SK-N-SH (cell line): ENCODE data around the gene TBC1D5. TPM values are rescaled to one million over a fixed set of nuclear protein-coding genes. Genes with fewer than 3 reads are reported as not detected.

Source experiments
- CTCF ChIA-PET: fragments of 300-600, 350-600 bp; formaldehyde crosslinking; extraction: SDS; loops from one replicate; lab custom pipeline; 2021; lab: Yijun Ruan, JAX
- POLR2A ChIA-PET: fragments of 350-600 bp; sonication (Branson Sonifier 250); formaldehyde crosslinking; extraction: SDS; loops from one replicate; lab custom pipeline; 2020; ENCODE audit warnings: antibody characterized with exemption, inconsistent platforms; lab: Yijun Ruan, JAX
- DNase-seq: peaks from one replicate; pipeline ENCODE4 v3.0.0; 2012
- H2AFZ ChIP-seq: fragments of 200-600 bp; sonication (generic); 2 replicates; pipeline ENCODE4 v1.8.1; 2016; ENCODE audit warnings: antibody characterized with exemption, mild to moderate bottlenecking, low read depth
- H3F3A ChIP-seq: fragments of 200-600 bp; sonication (generic); replicated peaks from 2 replicates; pipeline ENCODE3; 2016; ENCODE audit warnings: antibody characterized with exemption, mild to moderate bottlenecking; ENCODE audit not compliant: insufficient read depth
- H3K27ac ChIP-seq, 2 experiments: fragments of 200-500 bp in 1 of 2; fragments of 200-600 bp in 1 of 2; sonication (Bioruptor generic) in 1 of 2; sonication (generic), shearing (Covaris generic) in 1 of 2; 2 replicates each; pipeline versions ENCODE4 v1.5.1 to v1.6.1; 2014 to 2016; ENCODE audit warnings: low read depth in 2 of 2, inconsistent platforms in 1 of 2, low read length in 1 of 2, mild to moderate bottlenecking in 1 of 2, mixed read lengths in 1 of 2
- H3K27me3 ChIP-seq: fragments of 200-600 bp; sonication (generic), shearing (Covaris generic); 2 replicates; pipeline ENCODE4 v1.6.1; 2016; ENCODE audit warnings: mixed run types; ENCODE audit not compliant: insufficient read depth
- H3K36me3 ChIP-seq, 2 experiments: fragments of 200-500 bp in 1 of 2; fragments of 200-600 bp in 1 of 2; sonication (Bioruptor generic) in 1 of 2; sonication (generic) in 1 of 2; replicated peaks in 1 of 2; 2 replicates each; pipeline versions ENCODE3 to v1.5.1; 2014 to 2016; ENCODE audit warnings: low read length in 1 of 2, mild to moderate bottlenecking in 1 of 2; ENCODE audit not compliant: insufficient read depth in 2 of 2, control insufficient read depth in 1 of 2
- H3K4me1 ChIP-seq, 2 experiments: fragments of 200-500 bp in 1 of 2; fragments of 200-600 bp in 1 of 2; sonication (Bioruptor generic) in 1 of 2; sonication (generic), shearing (Covaris generic) in 1 of 2; 2 replicates each; pipeline versions ENCODE4 v1.5.1 to v1.6.1; 2014 to 2016; ENCODE audit warnings: low read depth in 1 of 2, low read length in 1 of 2, mixed run types in 1 of 2; ENCODE audit not compliant: insufficient read depth in 2 of 2, control insufficient read depth in 1 of 2
- H3K4me2 ChIP-seq: fragments of 200-600 bp; sonication (generic), shearing (Covaris generic); 2 replicates; pipeline ENCODE4 v1.6.1; 2017; ENCODE audit warnings: mixed run types
- H3K4me3 ChIP-seq, 2 experiments: fragments of 200-500 bp in 1 of 2; fragments of 200-600 bp in 1 of 2; sonication (Bioruptor generic) in 1 of 2; sonication (generic), shearing (Covaris generic) in 1 of 2; 2 replicates each; pipeline versions ENCODE4 v1.5.1 to v1.8.1; 2014 to 2016; ENCODE audit warnings: low read depth in 2 of 2, inconsistent platforms in 1 of 2, low read length in 1 of 2, mild to moderate bottlenecking in 1 of 2, mixed read lengths in 1 of 2, moderate library complexity in 1 of 2
- H3K79me2 ChIP-seq: fragments of 200-600 bp; sonication (generic); 2 replicates; pipeline ENCODE4 v1.8.1; 2017; ENCODE audit warnings: mild to moderate bottlenecking; ENCODE audit not compliant: insufficient read depth
- H3K9ac ChIP-seq: fragments of 200-600 bp; sonication (generic); 2 replicates; pipeline ENCODE4 v1.6.1; 2017; ENCODE audit warnings: mixed run types
- H3K9me2 ChIP-seq: fragments of 200-600 bp; sonication (generic); 2 replicates; pipeline ENCODE4 v1.6.1; 2017; ENCODE audit warnings: mixed run types
- H3K9me3 ChIP-seq: fragments of 200-600 bp; sonication (generic); 2 replicates; pipeline ENCODE4 v1.6.1; 2017; ENCODE audit warnings: mixed run types, mild to moderate bottlenecking, moderate library complexity
- H4K20me1 ChIP-seq: fragments of 200-600 bp; sonication (generic); 2 replicates; pipeline ENCODE4 v1.6.1; 2017; ENCODE audit warnings: mild to moderate bottlenecking, mixed run types; ENCODE audit not compliant: insufficient read depth
- CHD2 ChIP-seq: fragments of 150-350 bp; IDR thresholded peaks from 2 replicates; pipeline ENCODE4 v1.6.1; 2018; ENCODE audit warnings: low read length; ENCODE audit not compliant: partially characterized antibody
- FOSL2 ChIP-seq: IDR thresholded peaks from 2 replicates; pipeline ENCODE4 v1.4.0; 2012; ENCODE audit warnings: low read depth, mild to moderate bottlenecking, moderate library complexity, borderline replicate concordance
- FOXJ3 ChIP-seq: sonication (generic); formaldehyde crosslinking; IDR thresholded peaks from 2 replicates; pipeline ENCODE4 v1.5.1; 2020; ENCODE audit warnings: mild to moderate bottlenecking, missing genetic modification reagents
- GABPA ChIP-seq: IDR thresholded peaks from 2 replicates; pipeline ENCODE4 v1.4.0; 2012; ENCODE audit warnings: low read depth, mild to moderate bottlenecking
- JUND ChIP-seq: IDR thresholded peaks from 2 replicates; pipeline ENCODE4 v1.4.0; 2012
- MEF2A ChIP-seq: IDR thresholded peaks from 2 replicates; pipeline ENCODE4 v1.4.0; 2012; ENCODE audit warnings: low read depth, borderline replicate concordance
- NRF1 ChIP-seq: IDR thresholded peaks from 2 replicates; pipeline ENCODE4 v1.6.1; 2012; ENCODE audit warnings: low read depth, mild to moderate bottlenecking, low read length
- POLR2AphosphoS5 ChIP-seq: IDR thresholded peaks from 2 replicates; pipeline ENCODE4 v1.6.1; 2012; ENCODE audit warnings: low read depth, low read length
- RAD21 ChIP-seq: IDR thresholded peaks from 2 replicates; pipeline ENCODE4 v1.6.1; 2012; ENCODE audit warnings: mild to moderate bottlenecking, low read length
- RXRA ChIP-seq: IDR thresholded peaks from 2 replicates; pipeline ENCODE4 v1.4.0; 2012; ENCODE audit warnings: low read depth, mild to moderate bottlenecking, borderline replicate concordance
- TAF1 ChIP-seq: IDR thresholded peaks from 2 replicates; pipeline ENCODE4 v1.6.1; 2012; ENCODE audit warnings: low read depth, mild to moderate bottlenecking, low read length, moderate library complexity, borderline replicate concordance
- TCF12 ChIP-seq: IDR thresholded peaks from 2 replicates; pipeline ENCODE4 v1.4.0; 2012
- YY1 ChIP-seq: IDR thresholded peaks from 2 replicates; pipeline ENCODE4 v1.4.0; 2012; ENCODE audit warnings: low read depth, mild to moderate bottlenecking
- WGBS: methylation state at CpG from one replicate; pipeline ENCODE4 v1.1.6; 2017; ENCODE audit warnings: low lambda C conversion rate; 5-methylcytosine and 5-hydroxymethylcytosine counted together
- polyA plus RNA-seq, 3 experiments: library from polyadenylated mRNA; depleted of rRNA; stranded (reverse); fragments of >200 nt; gene quantifications; 2 replicates each; pipeline ENCODE4 v1.2.3, GENCODE V29; 2012
- TF ChIP-seq, protein P1 (sequence below): IDR thresholded peaks from 2 replicates; pipeline ENCODE4 v1.4.0; 2012; ENCODE audit warnings: low read depth, borderline replicate concordance
- TF ChIP-seq, protein P2 (sequence below): fragments of 150-350 bp; IDR thresholded peaks from 2 replicates; pipeline ENCODE4 v1.6.1; 2017; ENCODE audit warnings: antibody characterized with exemption, low read length, low read depth, borderline replicate concordance
- TF ChIP-seq, protein P3 (sequence below): IDR thresholded peaks from 2 replicates; pipeline ENCODE4; 2012

Gene TBC1D5
- polyA plus RNA-seq, 1 of the 3 experiments (the other 2 are of a cell fraction) = 19.5 TPM

DNA sequence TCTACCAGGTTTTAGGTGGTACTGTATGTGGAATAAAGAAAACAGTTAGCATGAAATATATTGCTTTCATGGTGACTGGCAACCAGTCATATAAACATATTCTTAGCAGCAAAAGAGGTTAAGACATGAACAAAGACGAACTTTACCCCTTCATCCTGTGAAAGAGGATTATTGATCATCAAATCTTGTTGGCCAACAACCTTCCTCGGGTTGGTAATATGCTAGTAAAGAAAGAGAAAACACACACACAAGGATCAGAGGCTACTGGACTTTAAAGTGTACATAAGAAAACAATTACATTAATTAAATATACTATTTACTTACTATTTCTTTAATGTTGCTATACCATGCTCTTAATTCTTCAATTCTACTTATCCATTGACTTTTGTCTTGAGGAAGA is 337.9 kb downstream of the TBC1D5 start:
- Histone ChIP-seq H3K27me3 (no peaks in the 10 kb centered on the region), H3K79me2 (no peaks in the 10 kb centered on the region), H2AFZ (no peak overlapping the region), H3K4me1 (no peaks in the 10 kb centered on the region; a peak in 1 of 4 replicates), H3K36me3 (peaks cover 15 to 23% of the 10 kb centered on the region in 2 experiments), H3K4me2 (no peak overlapping the region), H3F3A (no peaks in the 10 kb centered on the region), H3K27ac (no peak overlapping the region), H3K9me3 (no peaks in the 10 kb centered on the region), H3K9me2 (no peaks in the 10 kb centered on the region; the same call in 1 of the 2 replicates), H3K4me3 (no peak overlapping the region), H4K20me1 (no peaks in the 10 kb centered on the region), H3K9ac (no peak overlapping the region)
- CTCF ChIA-PET = interaction anchor here (0.6 to 2.5 kb wide), 3 partner anchors 9 to 750 kb away, joined by 3 to 10 read pairs (median 3); no protein-coding TSS in a partner anchor
- no peak for DNase-seq
- TF ChIP-seq YY1 = no peak
- TF ChIP-seq, protein P1, sequence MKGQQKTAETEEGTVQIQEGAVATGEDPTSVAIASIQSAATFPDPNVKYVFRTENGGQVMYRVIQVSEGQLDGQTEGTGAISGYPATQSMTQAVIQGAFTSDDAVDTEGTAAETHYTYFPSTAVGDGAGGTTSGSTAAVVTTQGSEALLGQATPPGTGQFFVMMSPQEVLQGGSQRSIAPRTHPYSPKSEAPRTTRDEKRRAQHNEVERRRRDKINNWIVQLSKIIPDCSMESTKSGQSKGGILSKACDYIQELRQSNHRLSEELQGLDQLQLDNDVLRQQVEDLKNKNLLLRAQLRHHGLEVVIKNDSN = no peak
- TF ChIP-seq MEF2A = no peak
- TF ChIP-seq TAF1 = no peak
- no peak for TF ChIP-seq NRF1
- POLR2A ChIA-PET = no interaction called here
- WGBS = 85% methylated on average over 2 of the region's 2 CpGs

DNA sequence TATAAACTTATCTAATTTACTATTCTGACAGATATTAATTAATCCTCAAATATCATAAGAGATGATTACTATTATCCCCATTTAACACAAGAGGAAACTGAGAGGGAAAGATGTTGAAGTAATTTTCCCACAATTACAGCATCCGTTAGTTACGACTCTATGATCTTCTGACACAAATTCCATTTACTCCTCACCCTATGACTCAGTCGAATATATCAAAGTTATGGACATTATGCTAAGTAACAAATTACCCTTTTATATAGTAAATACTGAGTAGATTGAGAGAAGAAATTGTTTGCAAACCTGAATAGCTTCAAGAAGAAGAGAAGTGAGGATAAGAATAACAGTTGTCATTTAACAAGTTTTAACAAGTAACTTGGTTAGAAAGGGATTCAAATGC is 340.0 kb downstream of the TBC1D5 start:
- Histone ChIP-seq H3K27me3 (no peaks in the 10 kb centered on the region), H3K9me2 (no peaks in the 10 kb centered on the region; the same call in 1 of the 2 replicates), H3K36me3 (peaks cover 15 to 36% of the 10 kb centered on the region in 2 experiments), H3K4me1 (no peaks in the 10 kb centered on the region; a peak in 1 of 4 replicates), H3K4me3 (no peak overlapping the region), H3K9ac (no peak overlapping the region), H3K9me3 (no peaks in the 10 kb centered on the region), H3K4me2 (no peak overlapping the region), H4K20me1 (no peaks in the 10 kb centered on the region), H3K27ac (no peak overlapping the region), H2AFZ (no peak overlapping the region), H3F3A (no peaks in the 10 kb centered on the region), H3K79me2 (no peaks in the 10 kb centered on the region)
- POLR2A ChIA-PET = no interaction called here
- WGBS = 92% methylated on average over 3 of the region's 3 CpGs
- TF ChIP-seq YY1 = no peak
- no peak for TF ChIP-seq FOXJ3 (CRISPR knock-in tag)
- TF ChIP-seq POLR2AphosphoS5 = no peak
- no peak for TF ChIP-seq JUND
- no peak for TF ChIP-seq RAD21
- TF ChIP-seq CHD2 = no peak
- TF ChIP-seq, protein P2, sequence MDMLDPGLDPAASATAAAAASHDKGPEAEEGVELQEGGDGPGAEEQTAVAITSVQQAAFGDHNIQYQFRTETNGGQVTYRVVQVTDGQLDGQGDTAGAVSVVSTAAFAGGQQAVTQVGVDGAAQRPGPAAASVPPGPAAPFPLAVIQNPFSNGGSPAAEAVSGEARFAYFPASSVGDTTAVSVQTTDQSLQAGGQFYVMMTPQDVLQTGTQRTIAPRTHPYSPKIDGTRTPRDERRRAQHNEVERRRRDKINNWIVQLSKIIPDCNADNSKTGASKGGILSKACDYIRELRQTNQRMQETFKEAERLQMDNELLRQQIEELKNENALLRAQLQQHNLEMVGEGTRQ = no peak
- DNase-seq = no peak
- CTCF ChIA-PET = no interaction called here

DNA sequence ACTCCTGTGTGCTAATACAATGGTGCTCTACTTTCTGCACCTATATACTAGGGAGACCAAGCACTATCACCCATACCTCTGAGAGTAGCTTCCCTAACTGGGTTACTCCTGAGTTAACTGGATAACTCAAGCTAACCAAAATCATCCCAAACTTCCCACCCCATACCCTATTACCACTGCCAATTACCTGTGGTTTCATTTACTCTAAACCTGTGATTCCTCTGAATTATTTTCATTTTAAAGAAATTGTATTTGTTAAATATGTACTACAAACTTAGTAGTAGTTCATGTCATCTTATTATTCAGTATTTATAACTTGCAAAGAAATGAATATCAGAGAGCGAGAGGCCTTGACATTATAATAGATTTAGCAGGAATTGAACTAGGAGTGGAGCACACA is 340.5 kb downstream of the TBC1D5 start:
- Histone ChIP-seq H3K9me3 (no peaks in the 10 kb centered on the region), H3K36me3 (peaks cover 15 to 37% of the 10 kb centered on the region in 2 experiments), H3F3A (no peaks in the 10 kb centered on the region), H3K27me3 (no peaks in the 10 kb centered on the region), H3K79me2 (no peaks in the 10 kb centered on the region), H3K4me2 (no peak overlapping the region), H3K27ac (no peak overlapping the region), H3K9ac (no peak overlapping the region), H4K20me1 (no peaks in the 10 kb centered on the region), H3K9me2 (no peaks in the 10 kb centered on the region; the same call in 1 of the 2 replicates), H3K4me1 (no peaks in the 10 kb centered on the region; a peak in 1 of 4 replicates), H2AFZ (no peak overlapping the region), H3K4me3 (no peak overlapping the region)
- ChIA-PET POLR2A (no interaction called here), CTCF (no interaction called here)
- no peak for DNase-seq
- 76% methylated on average over 1 of the region's 1 CpG for WGBS
- TF ChIP-seq, protein P3, sequence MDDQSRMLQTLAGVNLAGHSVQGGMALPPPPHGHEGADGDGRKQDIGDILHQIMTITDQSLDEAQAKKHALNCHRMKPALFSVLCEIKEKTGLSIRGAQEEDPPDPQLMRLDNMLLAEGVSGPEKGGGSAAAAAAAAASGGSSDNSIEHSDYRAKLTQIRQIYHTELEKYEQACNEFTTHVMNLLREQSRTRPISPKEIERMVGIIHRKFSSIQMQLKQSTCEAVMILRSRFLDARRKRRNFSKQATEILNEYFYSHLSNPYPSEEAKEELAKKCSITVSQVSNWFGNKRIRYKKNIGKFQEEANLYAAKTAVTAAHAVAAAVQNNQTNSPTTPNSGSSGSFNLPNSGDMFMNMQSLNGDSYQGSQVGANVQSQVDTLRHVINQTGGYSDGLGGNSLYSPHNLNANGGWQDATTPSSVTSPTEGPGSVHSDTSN = no peak
- TF ChIP-seq POLR2AphosphoS5 = no peak
- TF ChIP-seq GABPA = no peak
- TF ChIP-seq CHD2 = no peak
- TF ChIP-seq RXRA = no peak
- no peak for TF ChIP-seq FOSL2
- no peak for TF ChIP-seq TCF12
